Islet precursor cell (in vitro differentiated cells): Measurements from ENCODE around the gene SCN2A.
"Not testable (repeated sequence)": the region's sequence is repeated elsewhere in the genome, so short reads cannot be mapped to it uniquely, and the experiment has no call there.

Experiments
- DNase-seq: peaks from one replicate; pipeline ENCODE4 v3.0.0-alpha.2; 2018

The SCN2A gene

GRCh38 chr2:165348441-165348840, 109.2 kb downstream of the SCN2A start:
- no peak for DNase-seq

GRCh38 chr2:165349181-165349580, 110.0 kb downstream of the SCN2A start:
- no peak for DNase-seq

- no peak for DNase-seq
Observed at GRCh38 chr2:165357758-165358157, 118.5 kb downstream of the SCN2A start.

GRCh38 chr2:165361514-165361913, 122.3 kb downstream of the SCN2A start:
- no peak for DNase-seq

- no peak for DNase-seq
Observed at GRCh38 chr2:165369131-165369897, 130.1 kb downstream of the SCN2A start.

GRCh38 chr2:165369898-165370296, 130.7 kb downstream of the SCN2A start:
- DNase-seq = no peak

- no peak for DNase-seq
Observed at GRCh38 chr2:165371356-165371755, 132.1 kb downstream of the SCN2A start.

GRCh38 chr2:165373278-165374010, 134.2 kb downstream of the SCN2A start:
- no peak for DNase-seq

- no peak for DNase-seq
Observed at GRCh38 chr2:165376571-165376975, 137.4 kb downstream of the SCN2A start.

- no peak for DNase-seq
Observed at GRCh38 chr2:165382362-165382761, 143.1 kb downstream of the SCN2A start.

GRCh38 chr2:165390875-165391274, 151.7 kb downstream of the SCN2A start:
- no peak for DNase-seq

GRCh38 chr2:165391791-165392190, 152.6 kb downstream of the SCN2A start:
- DNase-seq = no peak

- not testable (repeated sequence) for DNase-seq
Observed at GRCh38 chr2:165398603-165399002, 159.4 kb downstream of the SCN2A start.

GRCh38 chr2:165401285-165401852, 162.2 kb downstream of the SCN2A start:
- no peak for DNase-seq

- DNase-seq = no peak
Observed at GRCh38 chr2:165402162-165402561, 162.9 kb downstream of the SCN2A start.

GRCh38 chr2:165406173-165406572, 167.0 kb downstream of the SCN2A start:
- DNase-seq = peak; percentile 73

GRCh38 chr2:165407466-165407865, 168.3 kb downstream of the SCN2A start:
- no peak for DNase-seq

- no peak for DNase-seq
Observed at GRCh38 chr2:165408186-165408585, 169.0 kb downstream of the SCN2A start.

GRCh38 chr2:165410276-165410675, 171.1 kb downstream of the SCN2A start:
- no peak for DNase-seq

- no peak for DNase-seq
Observed at GRCh38 chr2:165414187-165414586, 175.0 kb downstream of the SCN2A start.

- DNase-seq = no peak
Observed at GRCh38 chr2:165417009-165417408, 177.8 kb downstream of the SCN2A start.

GRCh38 chr2:165420231-165420630, 181.0 kb downstream of the SCN2A start:
- DNase-seq = no peak

GRCh38 chr2:165423081-165423480, 183.9 kb downstream of the SCN2A start:
- DNase-seq = no peak

GRCh38 chr2:165425556-165425955, 186.3 kb downstream of the SCN2A start:
- no peak for DNase-seq
